ENCODE data around the gene PTDSS2.

Gene PTDSS2

DNA sequence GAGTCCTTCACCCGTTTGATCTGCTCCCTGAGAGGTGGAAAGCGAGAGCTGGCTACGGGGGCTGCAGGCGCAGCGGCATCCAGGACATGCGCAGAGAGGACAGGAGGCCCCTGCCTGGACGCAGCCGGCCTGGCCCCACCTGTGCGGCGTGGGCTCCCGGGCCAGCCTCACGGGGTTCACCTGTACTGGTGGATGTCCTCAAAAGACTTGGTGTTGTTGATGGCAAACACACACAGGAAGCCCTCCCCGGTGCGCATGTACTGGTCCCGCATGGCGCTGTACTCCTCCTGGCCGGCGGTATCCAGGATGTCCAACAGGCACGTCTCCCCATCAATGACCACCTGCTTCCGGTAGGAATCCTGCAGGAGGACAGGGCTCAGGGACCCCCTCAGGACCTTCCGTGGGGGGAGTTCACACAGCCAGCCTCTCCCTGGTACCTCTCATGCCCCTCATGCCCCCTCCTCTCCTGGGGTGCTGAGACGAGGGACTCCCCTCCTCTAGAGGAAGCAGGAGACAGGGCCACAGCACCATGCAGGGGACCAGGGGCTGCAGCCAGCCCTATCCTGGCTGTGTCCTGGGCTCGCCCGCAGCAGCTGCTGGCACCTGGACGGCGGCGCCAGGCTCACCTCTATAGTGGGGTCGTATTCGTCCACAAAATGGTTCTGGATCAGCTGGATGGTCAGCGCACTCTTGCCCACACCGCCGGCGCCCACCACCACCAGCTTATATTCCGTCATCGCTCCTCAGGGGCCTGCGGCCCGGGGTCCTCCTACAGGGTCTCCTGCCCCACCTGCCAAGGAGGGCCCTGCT is 83.7 kb downstream of the PTDSS2 start:
- no peak for DNase-seq

DNA sequence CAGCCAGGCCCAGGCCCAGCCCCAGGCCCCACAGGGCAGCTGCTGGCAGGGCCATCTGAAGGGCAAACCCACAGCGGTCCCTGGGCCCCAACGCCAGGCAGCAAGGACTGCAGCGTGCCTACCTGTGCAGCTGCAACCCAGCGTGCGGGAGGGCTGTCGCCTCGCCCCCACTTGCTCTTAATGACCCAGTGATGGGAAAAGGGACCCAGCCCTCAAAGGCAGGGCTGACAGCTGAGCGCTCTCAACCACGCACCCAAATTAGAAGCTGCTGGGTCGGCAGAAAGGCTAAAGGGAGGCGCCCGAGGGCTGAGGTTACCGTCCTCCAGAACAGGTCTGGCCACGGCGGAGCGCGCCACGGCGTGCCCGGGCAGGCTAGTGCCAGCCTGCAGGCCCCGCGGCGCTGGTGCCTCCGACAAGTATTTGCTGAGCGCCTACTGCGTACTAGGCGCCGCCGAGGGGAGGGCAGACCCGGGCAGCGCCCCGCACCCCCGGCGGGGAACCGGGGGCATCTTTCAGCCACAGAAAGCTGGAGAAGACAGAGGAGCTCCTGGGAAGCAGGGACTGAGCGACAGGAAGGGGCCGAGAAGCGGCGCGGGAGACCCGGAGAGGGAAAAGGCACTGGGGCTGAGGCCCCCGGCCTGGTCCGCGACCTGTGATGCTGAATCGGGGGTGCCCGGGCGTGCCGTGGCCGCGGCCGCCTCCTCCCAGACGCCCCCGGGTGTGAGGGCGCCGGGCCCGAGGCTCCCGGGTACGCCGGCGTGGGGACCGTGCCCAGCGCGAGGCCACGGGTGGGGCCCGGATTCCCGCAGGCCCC is 84.5 kb downstream of the PTDSS2 start:
- peak; percentile 11 for DNase-seq

DNA sequence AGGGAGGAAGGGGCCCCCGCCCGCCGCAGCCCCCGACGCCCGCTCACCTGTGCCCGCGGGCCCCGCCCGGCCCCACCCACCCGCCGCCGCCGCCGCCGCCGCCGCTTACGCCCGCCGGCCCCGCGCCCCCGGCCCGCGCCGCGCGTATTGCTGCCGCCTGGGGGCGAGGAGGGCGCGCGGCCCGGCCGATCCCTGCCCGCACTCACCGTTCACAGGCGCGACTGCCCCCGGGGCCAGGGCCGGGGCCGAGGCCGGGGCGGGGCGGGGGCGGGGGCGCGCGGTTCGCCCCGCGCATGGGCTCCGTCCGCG is 85.1 kb downstream of the PTDSS2 start:
- no peak for DNase-seq

DNA sequence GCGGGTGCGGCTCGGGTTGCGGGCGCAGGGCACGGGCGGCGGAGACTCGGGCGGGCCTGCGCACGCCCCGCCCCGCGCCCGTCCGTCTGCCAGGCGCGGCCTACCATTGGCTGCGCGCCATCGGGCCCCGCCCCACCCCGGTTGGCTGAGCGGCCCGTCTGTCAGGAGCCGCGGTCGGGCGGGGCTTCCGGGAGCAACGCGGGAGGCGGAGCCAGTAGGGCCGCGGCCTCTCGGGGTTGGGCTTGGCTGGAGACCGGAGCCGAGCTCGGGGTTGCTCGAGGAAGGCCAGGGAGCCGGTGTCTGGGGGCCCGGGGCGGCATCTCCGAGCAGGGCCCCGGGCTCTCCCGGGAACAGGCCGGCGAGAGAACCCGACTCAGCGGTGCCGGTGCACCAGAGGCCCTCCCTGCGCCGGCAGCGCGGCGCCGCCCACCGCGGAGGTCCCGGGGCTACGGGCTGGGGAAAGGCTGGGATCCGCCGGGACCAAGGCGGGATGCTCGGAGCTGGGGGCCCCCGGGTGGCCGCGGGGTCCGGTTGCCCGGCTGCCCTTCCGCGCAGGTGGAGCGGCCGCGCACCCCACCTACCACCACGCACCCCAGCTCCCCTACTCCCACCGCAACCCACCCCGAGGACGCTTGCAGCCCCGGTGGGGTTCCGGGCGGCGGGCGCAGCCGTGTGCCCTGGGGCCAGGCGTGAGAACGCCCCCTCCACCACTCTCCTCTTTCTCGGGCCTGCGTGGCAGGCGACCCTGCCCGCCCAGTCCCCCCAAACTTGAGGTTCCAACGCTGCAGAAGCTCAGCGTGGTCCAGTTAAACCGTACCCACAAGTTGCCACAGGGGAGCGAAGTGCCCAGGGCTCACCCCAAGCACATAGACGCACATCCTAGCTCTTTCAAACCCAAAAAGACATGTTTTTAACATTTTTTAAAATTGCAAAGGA is 85.7 kb downstream of the PTDSS2 start, which contains the start of gene HRAS:
Gene HRAS, minus strand, starts transcription at position 58 of the 936 bp plus-strand sequence.
- peak; percentile 40 for DNase-seq

DNA sequence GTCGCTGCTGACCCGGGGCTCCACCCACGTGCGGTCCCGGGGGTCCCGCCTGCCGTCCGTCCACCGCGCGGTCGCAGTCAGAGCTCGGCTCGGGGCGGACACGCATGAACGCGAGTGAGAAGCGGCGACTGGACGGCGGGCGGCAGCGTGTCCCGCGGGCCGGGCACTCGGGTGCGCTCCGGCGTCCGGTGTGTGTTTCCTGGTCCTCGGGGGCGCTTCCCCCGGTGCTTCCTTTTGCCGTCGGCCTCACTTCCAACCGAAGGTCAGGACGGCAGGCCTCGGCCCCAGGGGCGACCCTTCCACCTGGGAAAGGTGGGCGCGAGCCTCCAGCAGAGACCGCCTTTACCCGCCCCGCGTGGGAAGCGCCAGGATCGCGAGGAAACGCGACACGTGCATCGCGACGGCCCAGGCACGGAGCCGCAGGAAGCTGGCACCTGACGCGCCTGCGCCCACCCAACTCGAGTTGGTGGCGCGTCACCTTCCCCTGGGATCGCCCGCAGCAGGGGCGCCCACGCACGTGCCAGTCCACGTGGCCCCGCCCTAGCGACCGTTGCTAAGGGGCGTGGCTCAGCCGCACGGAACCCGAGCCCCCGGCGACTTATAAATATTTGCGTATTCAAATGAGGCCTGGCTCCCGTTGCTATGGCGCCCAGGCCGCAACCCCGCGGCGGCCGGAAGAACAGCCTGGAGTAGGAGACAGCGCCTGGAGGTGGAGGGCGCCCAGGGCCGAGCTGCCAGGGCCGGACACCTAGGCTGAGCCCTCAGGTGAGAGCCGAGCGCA is 87.0 kb downstream of the PTDSS2 start, which contains the start of gene LRRC56:
Gene LRRC56, plus strand, starts transcription at position 687 of the 781 bp plus-strand sequence. CDS start 3,158 bp downstream, outside the sequence.
- DNase-seq = peak; percentile 13

DNA sequence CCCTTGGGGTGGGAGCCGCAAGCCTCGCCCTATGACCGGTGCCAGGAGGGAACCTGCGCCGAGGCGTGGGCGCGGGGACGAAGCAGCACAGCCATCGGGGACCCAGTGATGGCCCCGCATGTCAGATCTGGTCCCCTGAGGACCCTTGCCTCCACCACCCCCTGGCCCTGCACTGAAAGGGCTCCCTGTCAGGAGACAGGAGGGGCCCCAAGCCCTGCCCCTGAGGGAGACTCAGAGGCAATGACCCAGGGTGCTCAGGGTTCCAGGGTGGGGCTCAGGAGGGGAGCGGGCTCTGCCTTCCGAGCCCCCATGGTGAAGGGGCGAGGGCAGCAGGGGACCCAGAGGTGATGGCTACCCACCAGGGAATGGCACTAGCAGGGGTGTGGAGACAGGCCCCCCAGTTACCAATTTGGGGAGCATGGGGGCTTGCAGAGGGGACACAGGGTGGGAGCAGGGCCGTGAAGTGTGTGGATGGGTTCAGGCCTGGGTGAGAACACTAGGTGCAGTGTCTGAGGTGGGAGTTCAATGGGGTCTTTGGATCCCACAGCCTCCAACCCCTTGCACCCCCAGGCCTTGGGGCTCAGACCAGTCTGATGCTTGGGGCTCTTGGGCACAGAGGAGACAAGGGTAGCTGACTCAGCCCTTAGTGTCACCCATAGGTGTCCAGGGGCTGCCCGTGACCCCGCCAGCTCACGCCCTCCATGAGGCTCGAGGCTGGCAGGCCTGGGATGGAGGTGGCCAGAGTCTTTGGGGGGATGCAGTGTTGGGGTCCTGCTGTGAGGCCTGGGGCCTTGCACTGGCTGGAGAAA is 87.7 kb downstream of the PTDSS2 start:
- no peak for DNase-seq

DNA sequence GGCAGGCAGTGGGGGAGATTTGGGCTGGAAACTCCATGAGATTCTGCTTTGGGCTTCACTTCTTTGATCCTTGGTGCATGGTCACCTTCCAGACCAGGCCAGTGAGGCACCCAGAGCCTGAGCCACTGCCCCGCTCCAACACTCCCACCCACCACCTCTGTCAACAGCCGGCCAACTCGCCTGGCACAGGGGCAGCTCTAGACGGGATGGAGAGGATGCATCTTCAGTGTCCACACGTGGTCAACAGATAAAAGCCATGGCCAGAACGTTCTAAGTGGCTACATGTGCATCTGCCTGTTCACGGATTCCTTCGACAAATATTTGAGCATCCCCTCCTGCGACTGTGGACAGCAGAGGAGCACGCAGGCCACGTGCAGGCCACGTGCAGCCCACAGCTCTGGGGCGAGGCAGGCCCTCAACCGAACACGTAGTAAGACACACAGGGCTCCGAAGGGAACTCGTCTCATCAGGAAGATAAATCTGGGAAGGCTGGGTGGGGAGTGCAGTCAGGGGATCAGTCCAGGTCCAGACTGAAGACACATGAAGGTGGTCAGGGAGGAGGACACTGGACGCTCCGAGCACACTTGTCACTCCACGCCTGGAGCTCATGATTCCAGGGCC is 88.5 kb downstream of the PTDSS2 start:
- DNase-seq = no peak

DNA sequence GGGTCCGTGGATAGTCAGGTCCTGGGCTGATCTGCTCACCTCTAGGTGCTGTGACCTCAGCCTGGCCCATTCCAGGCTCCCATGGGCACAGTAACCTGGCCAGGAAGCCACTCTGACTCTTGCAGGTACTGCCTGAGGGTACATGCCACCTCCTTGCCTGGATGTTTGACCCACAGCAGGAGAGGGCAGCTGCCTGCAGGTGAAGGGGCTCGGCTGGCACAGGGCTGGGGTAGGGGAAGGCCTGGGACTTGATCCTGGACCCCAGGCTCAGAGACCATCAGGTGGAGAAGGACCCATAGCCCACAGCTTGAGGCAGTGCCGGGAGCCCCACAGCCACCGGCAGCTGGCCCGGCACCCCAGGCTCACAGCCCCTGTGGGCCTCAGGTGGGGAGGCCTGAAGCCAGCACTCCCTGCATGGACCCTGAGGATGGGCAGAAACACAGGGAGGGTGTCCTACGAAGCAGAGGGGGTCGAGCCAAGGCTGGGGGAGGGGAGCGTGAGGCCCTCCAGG is 89.9 kb downstream of the PTDSS2 start:
- no peak for DNase-seq
